HepG2 (cell line): ENCODE measurements around the gene ASTE1. TPM values are rescaled to one million over a fixed set of nuclear protein-coding genes. Genes with fewer than 3 reads are reported as not detected.

Experiments used
- ARID3A ChIP-seq: IDR thresholded peaks from 2 replicates; pipeline ENCODE4 v1.6.1; 2012; ENCODE audit warnings: low read depth, low read length, improper control_type of control experiment
- ATAD3A ChIP-seq: sonication (generic); formaldehyde crosslinking; IDR thresholded peaks from 2 replicates; pipeline ENCODE4 v1.4.0; 2020; ENCODE audit warnings: missing genetic modification reagents
- HIVEP1 ChIP-seq: sonication (generic); formaldehyde crosslinking; IDR thresholded peaks from 2 replicates; pipeline ENCODE4 v1.4.0; 2020; ENCODE audit warnings: mild to moderate bottlenecking, missing genetic modification reagents
- ISX ChIP-seq: sonication (generic); formaldehyde crosslinking; conservative IDR thresholded peaks from 2 replicates; pipeline ENCODE4 v1.5.0; 2020; ENCODE audit warnings: missing genetic modification reagents
- KDM3A ChIP-seq: IDR thresholded peaks from 2 replicates; pipeline ENCODE4 v1.6.1; 2018; ENCODE audit warnings: low read depth, missing compliant biosample characterization
- MEIS1 ChIP-seq: sonication (generic); formaldehyde crosslinking; IDR thresholded peaks from 2 replicates; pipeline ENCODE4 v1.9.0; 2021; ENCODE audit warnings: mild to moderate bottlenecking, missing genetic modification reagents, moderate library complexity, borderline replicate concordance
- RBM22 ChIP-seq: fragments of 200-400 bp; formaldehyde crosslinking; optimal IDR thresholded peaks from 2 replicates; pipeline ENCODE3; 2017; ENCODE audit warnings: mild to moderate bottlenecking, low read length, moderate library complexity
- THYN1 ChIP-seq: sonication (generic); formaldehyde crosslinking; IDR thresholded peaks from 2 replicates; pipeline ENCODE4 v1.8.1; 2023; ENCODE audit warnings: low read depth, mild to moderate bottlenecking, moderate library complexity, missing genetic modification reagents, borderline replicate concordance
- ZBTB7A ChIP-seq: sonication (generic); formaldehyde crosslinking; IDR thresholded peaks from 2 replicates; pipeline ENCODE4 v1.8.0; 2022; ENCODE audit warnings: mild to moderate bottlenecking, missing genetic modification reagents
- polyA plus RNA-seq, 8 experiments: library from polyadenylated mRNA; depleted of rRNA in 3 of 8; stranded (reverse) in 7 of 8; unstranded in 1 of 8; fragments of >200 nt; fragmentation: Illumina TruSeq in 4 of 8; extraction: Trizol in 4 of 8; gene quantifications; 2 replicates each; pipeline versions ENCODE4 v1.2.1 to v1.2.3, GENCODE V29; 2011 to 2016; ENCODE audit warnings: low read depth in 4 of 8, missing spikeins in 1 of 8, mixed read lengths in 1 of 8; ENCODE audit not compliant: insufficient read depth in 1 of 8
- total RNA-seq, 5 experiments: library from RNA; depleted of rRNA; stranded (reverse); fragments of >200 nt; fragmentation: Illumina TruSeq; extraction: Trizol; gene quantifications; 2 replicates each; pipeline ENCODE4 v1.2.3, GENCODE V29; 2016; ENCODE audit warnings: low read depth in 1 of 5
- TF ChIP-seq, protein P1 (sequence below): sonication (generic); formaldehyde crosslinking; IDR thresholded peaks from 2 replicates; pipeline ENCODE4 v1.5.0; 2020; ENCODE audit warnings: missing genetic modification reagents
- TF ChIP-seq, protein P2 (sequence below): sonication (generic); formaldehyde crosslinking; IDR thresholded peaks from 2 replicates; pipeline ENCODE4 v1.4.0; 2020; ENCODE audit warnings: missing genetic modification reagents
- TF ChIP-seq, protein P3 (sequence below): IDR thresholded peaks from 2 replicates; pipeline ENCODE4 v1.6.1; 2016; ENCODE audit warnings: low read depth, missing genetic modification reagents, missing compliant biosample characterization
- TF ChIP-seq, protein P4 (sequence below): sonication (generic); formaldehyde crosslinking; IDR thresholded peaks from 2 replicates; pipeline ENCODE4 v1.8.0; 2022; ENCODE audit warnings: mild to moderate bottlenecking, missing genetic modification reagents, moderate library complexity
- TF ChIP-seq, protein P5 (sequence below): sonication (generic); formaldehyde crosslinking; IDR thresholded peaks from 2 replicates; pipeline ENCODE4 v1.8.1; 2023; ENCODE audit warnings: mild to moderate bottlenecking, missing genetic modification reagents

The ASTE1 gene
- total and polyA plus RNA-seq, 2 of the 13 experiments (the other 11 are each of a cell fraction or from before 2014, with no cell fraction given) = 4.0 to 7.9 TPM

- TF ChIP-seq, protein P1, sequence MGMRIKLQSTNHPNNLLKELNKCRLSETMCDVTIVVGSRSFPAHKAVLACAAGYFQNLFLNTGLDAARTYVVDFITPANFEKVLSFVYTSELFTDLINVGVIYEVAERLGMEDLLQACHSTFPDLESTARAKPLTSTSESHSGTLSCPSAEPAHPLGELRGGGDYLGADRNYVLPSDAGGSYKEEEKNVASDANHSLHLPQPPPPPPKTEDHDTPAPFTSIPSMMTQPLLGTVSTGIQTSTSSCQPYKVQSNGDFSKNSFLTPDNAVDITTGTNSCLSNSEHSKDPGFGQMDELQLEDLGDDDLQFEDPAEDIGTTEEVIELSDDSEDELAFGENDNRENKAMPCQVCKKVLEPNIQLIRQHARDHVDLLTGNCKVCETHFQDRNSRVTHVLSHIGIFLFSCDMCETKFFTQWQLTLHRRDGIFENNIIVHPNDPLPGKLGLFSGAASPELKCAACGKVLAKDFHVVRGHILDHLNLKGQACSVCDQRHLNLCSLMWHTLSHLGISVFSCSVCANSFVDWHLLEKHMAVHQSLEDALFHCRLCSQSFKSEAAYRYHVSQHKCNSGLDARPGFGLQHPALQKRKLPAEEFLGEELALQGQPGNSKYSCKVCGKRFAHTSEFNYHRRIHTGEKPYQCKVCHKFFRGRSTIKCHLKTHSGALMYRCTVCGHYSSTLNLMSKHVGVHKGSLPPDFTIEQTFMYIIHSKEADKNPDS (CRISPR knock-in tag) = no peak
- TF ChIP-seq, protein P2, sequence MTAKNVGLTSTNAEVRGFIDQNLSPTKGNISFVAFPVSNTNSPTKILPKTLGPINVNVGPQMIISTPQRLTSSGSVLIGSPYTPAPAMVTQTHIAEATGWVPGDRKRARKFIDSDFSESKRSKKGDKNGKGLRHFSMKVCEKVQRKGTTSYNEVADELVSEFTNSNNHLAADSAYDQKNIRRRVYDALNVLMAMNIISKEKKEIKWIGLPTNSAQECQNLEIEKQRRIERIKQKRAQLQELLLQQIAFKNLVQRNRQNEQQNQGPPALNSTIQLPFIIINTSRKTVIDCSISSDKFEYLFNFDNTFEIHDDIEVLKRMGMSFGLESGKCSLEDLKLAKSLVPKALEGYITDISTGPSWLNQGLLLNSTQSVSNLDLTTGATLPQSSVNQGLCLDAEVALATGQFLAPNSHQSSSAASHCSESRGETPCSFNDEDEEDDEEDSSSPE (CRISPR knock-in tag) = peak; percentile 77
- TF ChIP-seq RBM22 = peak; percentile 56
- TF ChIP-seq, protein P3, sequence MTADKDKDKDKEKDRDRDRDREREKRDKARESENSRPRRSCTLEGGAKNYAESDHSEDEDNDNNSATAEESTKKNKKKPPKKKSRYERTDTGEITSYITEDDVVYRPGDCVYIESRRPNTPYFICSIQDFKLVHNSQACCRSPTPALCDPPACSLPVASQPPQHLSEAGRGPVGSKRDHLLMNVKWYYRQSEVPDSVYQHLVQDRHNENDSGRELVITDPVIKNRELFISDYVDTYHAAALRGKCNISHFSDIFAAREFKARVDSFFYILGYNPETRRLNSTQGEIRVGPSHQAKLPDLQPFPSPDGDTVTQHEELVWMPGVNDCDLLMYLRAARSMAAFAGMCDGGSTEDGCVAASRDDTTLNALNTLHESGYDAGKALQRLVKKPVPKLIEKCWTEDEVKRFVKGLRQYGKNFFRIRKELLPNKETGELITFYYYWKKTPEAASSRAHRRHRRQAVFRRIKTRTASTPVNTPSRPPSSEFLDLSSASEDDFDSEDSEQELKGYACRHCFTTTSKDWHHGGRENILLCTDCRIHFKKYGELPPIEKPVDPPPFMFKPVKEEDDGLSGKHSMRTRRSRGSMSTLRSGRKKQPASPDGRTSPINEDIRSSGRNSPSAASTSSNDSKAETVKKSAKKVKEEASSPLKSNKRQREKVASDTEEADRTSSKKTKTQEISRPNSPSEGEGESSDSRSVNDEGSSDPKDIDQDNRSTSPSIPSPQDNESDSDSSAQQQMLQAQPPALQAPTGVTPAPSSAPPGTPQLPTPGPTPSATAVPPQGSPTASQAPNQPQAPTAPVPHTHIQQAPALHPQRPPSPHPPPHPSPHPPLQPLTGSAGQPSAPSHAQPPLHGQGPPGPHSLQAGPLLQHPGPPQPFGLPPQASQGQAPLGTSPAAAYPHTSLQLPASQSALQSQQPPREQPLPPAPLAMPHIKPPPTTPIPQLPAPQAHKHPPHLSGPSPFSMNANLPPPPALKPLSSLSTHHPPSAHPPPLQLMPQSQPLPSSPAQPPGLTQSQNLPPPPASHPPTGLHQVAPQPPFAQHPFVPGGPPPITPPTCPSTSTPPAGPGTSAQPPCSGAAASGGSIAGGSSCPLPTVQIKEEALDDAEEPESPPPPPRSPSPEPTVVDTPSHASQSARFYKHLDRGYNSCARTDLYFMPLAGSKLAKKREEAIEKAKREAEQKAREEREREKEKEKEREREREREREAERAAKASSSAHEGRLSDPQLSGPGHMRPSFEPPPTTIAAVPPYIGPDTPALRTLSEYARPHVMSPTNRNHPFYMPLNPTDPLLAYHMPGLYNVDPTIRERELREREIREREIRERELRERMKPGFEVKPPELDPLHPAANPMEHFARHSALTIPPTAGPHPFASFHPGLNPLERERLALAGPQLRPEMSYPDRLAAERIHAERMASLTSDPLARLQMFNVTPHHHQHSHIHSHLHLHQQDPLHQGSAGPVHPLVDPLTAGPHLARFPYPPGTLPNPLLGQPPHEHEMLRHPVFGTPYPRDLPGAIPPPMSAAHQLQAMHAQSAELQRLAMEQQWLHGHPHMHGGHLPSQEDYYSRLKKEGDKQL = no peak
- TF ChIP-seq, protein P4, sequence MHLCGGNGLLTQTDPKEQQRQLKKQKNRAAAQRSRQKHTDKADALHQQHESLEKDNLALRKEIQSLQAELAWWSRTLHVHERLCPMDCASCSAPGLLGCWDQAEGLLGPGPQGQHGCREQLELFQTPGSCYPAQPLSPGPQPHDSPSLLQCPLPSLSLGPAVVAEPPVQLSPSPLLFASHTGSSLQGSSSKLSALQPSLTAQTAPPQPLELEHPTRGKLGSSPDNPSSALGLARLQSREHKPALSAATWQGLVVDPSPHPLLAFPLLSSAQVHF (CRISPR knock-in tag) = no peak
- TF ChIP-seq THYN1 = no peak
- TF ChIP-seq ATAD3A (CRISPR knock-in tag) = no peak
- TF ChIP-seq KDM3A (CRISPR knock-in tag) = 0 out of 2 replicates have a peak, but pooled peaks have one; percentile 38
- TF ChIP-seq MEIS1 = peak; percentile 87; the same call in 1 of the 2 replicates
- no peak for TF ChIP-seq ZBTB7A (CRISPR knock-in tag)
- TF ChIP-seq, protein P5, sequence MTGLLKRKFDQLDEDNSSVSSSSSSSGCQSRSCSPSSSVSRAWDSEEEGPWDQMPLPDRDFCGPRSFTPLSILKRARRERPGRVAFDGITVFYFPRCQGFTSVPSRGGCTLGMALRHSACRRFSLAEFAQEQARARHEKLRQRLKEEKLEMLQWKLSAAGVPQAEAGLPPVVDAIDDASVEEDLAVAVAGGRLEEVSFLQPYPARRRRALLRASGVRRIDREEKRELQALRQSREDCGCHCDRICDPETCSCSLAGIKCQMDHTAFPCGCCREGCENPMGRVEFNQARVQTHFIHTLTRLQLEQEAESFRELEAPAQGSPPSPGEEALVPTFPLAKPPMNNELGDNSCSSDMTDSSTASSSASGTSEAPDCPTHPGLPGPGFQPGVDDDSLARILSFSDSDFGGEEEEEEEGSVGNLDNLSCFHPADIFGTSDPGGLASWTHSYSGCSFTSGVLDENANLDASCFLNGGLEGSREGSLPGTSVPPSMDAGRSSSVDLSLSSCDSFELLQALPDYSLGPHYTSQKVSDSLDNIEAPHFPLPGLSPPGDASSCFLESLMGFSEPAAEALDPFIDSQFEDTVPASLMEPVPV = peak; percentile 82; the same call in 1 of the 2 replicates
- TF ChIP-seq ARID3A = no peak
- peak; percentile 51; the same call in 1 of the 2 replicates for TF ChIP-seq HIVEP1 (CRISPR knock-in tag)
- TF ChIP-seq ISX (CRISPR knock-in tag) = no peak
Measured at GRCh38 chr3:131026321-131027151, at the start of gene ASTE1, which contains the start of gene NEK11 (continued).
